GM19328 (cell line): ENCODE results near the gene PNPLA5.
"Not testable (repeated sequence)": the region's sequence is repeated elsewhere in the genome, so short reads cannot be mapped to it uniquely, and the experiment has no call there.

ENCODE experiments used
- ATAC-seq: cut with Tn5 transposase; IDR thresholded peaks from one replicate; pipeline ENCODE4 v1.9.1; 2021; ENCODE audit warnings: mild to moderate bottlenecking, moderate library complexity; ENCODE audit not compliant: unreplicated experiment

The PNPLA5 gene

GRCh38 chr22:43903033-43903432 is 11.2 kb upstream of the PNPLA5 start:
- ATAC-seq: not testable (repeated sequence)

- ATAC-seq: no peak
Observed at GRCh38 chr22:43901976-43902643, 10.3 kb upstream of the PNPLA5 start.

GRCh38 chr22:43900206-43900605 is 8.4 kb upstream of the PNPLA5 start:
- ATAC-seq: no peak

GRCh38 chr22:43897751-43898261 is 6.0 kb upstream of the PNPLA5 start:
- no peak for ATAC-seq

- no peak for ATAC-seq
Observed at GRCh38 chr22:43895986-43896645, 4.3 kb upstream of the PNPLA5 start.

- no peak for ATAC-seq
Observed at GRCh38 chr22:43894122-43894521, 2.3 kb upstream of the PNPLA5 start.

- no peak for ATAC-seq
Observed at GRCh38 chr22:43893266-43893665, 1.5 kb upstream of the PNPLA5 start.

GRCh38 chr22:43892183-43892894 is 526 bp upstream of the PNPLA5 start:
- ATAC-seq: no peak

- ATAC-seq: no peak
Observed at GRCh38 chr22:43890901-43891331, 897 bp downstream of the PNPLA5 start.

- no peak for ATAC-seq
Observed at GRCh38 chr22:43889860-43890253, 2.0 kb downstream of the PNPLA5 start.

GRCh38 chr22:43889201-43889859 is 2.5 kb downstream of the PNPLA5 start:
- ATAC-seq: no peak

GRCh38 chr22:43888740-43889139 is 3.1 kb downstream of the PNPLA5 start:
- ATAC-seq: no peak

- ATAC-seq: no peak
Observed at GRCh38 chr22:43887391-43887790, 4.4 kb downstream of the PNPLA5 start.

GRCh38 chr22:43886231-43886630 is 5.6 kb downstream of the PNPLA5 start:
- ATAC-seq: no peak

- ATAC-seq: no peak
Observed at GRCh38 chr22:43885786-43886185, 6.0 kb downstream of the PNPLA5 start.

GRCh38 chr22:43885319-43885671 is 6.5 kb downstream of the PNPLA5 start:
- no peak for ATAC-seq

GRCh38 chr22:43884600-43885318 is 7.1 kb downstream of the PNPLA5 start:
- ATAC-seq: no peak

GRCh38 chr22:43883719-43884415 is 7.9 kb downstream of the PNPLA5 start:
- ATAC-seq: no peak

GRCh38 chr22:43883012-43883661 is 8.7 kb downstream of the PNPLA5 start:
- no peak for ATAC-seq
